K562 treated with DMSO at 1 percent for 4 hours (cell line): ENCODE results near the gene NBPF11. TPM values are rescaled to one million over a fixed set of nuclear protein-coding genes. Genes with fewer than 3 reads are reported as not detected.

Experiments
- total RNA-seq: library from RNA; unstranded; fragments of 300-600 nt; gene quantifications from 2 replicates; pipeline ENCODE4 v1.2.3, GENCODE V29; 2022; ENCODE audit not compliant: insufficient read depth

NBPF11 gene
- 6.1 and 8.2 TPM in 2 replicates for total RNA-seq

GRCh38 chr1:148151911-148152656 is at the start of gene NBPF11:
TSS of gene NBPF11 (minus strand) at chr1:148152281. CDS start at chr1:148127003, 25,278 bp downstream.

Other genes starting within 250 kb of the NBPF11 start
- not detected in 2 replicates for gene GJA8, start 249.5 kb downstream of the NBPF11 start, total RNA-seq
- 5.2 and 8.4 TPM in 2 replicates for gene GPR89B, start 223.9 kb downstream of the NBPF11 start, total RNA-seq